Nephron (organoid): ENCODE measurements around the gene TOMM7.
A peak's percentile ranks its signal among the peaks of the same experiment; 100 is the strongest.
"Not testable (repeated sequence)": the region's sequence is repeated elsewhere in the genome, so short reads cannot be mapped to it uniquely, and the experiment has no call there.

Source experiments
- H3K27ac Mint-ChIP-seq, 3 experiments: 2 replicates each; pipeline ENCODE4 v1.8.0; 2020; ENCODE audit warnings: mixed read lengths in 3 of 3, mild to moderate bottlenecking in 2 of 3, moderate library complexity in 1 of 3
- H3K27me3 Mint-ChIP-seq: 2 replicates; pipeline ENCODE4 v1.8.0; 2021; ENCODE audit warnings: low read depth, mild to moderate bottlenecking, moderate library complexity, mixed read lengths
- H3K36me3 Mint-ChIP-seq: 2 replicates; pipeline ENCODE4 v1.8.0; 2020; ENCODE audit warnings: low read depth, mixed read lengths
- H3K4me1 Mint-ChIP-seq: 2 replicates; pipeline ENCODE4 v1.8.0; 2020; ENCODE audit warnings: mixed read lengths
- H3K4me3 Mint-ChIP-seq, 3 experiments: 2 replicates each; pipeline ENCODE4 v1.8.0; 2020; ENCODE audit warnings: mild to moderate bottlenecking in 3 of 3, mixed read lengths in 3 of 3, moderate library complexity in 2 of 3
- H3K9me3 Mint-ChIP-seq: 2 replicates; pipeline ENCODE4 v1.8.0; 2020; ENCODE audit warnings: mixed read lengths
- CTCF ChIP-seq, 3 experiments: fragments of 200-600 bp; sonication (generic); IDR thresholded peaks; one replicate each; pipeline ENCODE4 v1.5.0; 2021; ENCODE audit warnings: antibody characterized with exemption in 3 of 3; ENCODE audit not compliant: unreplicated experiment in 3 of 3

Gene TOMM7

GRCh38 chr7:22843681-22844309, 21.1 kb upstream of the TOMM7 start:
- Mint-ChIP-seq H3K4me1 (peaks cover 15% of the 10 kb centered on the region), H3K27ac (peak overlapping the region in 1 of 3 experiments; percentile 47), H3K4me3 (no peak overlapping the region), H3K27me3 (peaks cover 11% of the 10 kb centered on the region), H3K9me3 (peaks cover 7% of the 10 kb centered on the region), H3K36me3 (no peaks in the 10 kb centered on the region)
- no peak for TF ChIP-seq CTCF (IDR thresholded peaks at IDR 0.05; ENCODE audit: unreplicated experiment in 3 of 3)

GRCh38 chr7:22842973-22843372, 20.3 kb upstream of the TOMM7 start:
- H3K27ac Mint-ChIP-seq = peak overlapping the region in 1 of 3 experiments; percentile 8
- H3K4me1 Mint-ChIP-seq = peaks cover 14% of the 10 kb centered on the region
- no peaks in the 10 kb centered on the region for H3K36me3 Mint-ChIP-seq
- H3K27me3 Mint-ChIP-seq = peaks cover 11% of the 10 kb centered on the region
- no peak for TF ChIP-seq CTCF (IDR thresholded peaks at IDR 0.05; ENCODE audit: unreplicated experiment in 3 of 3)
- peaks cover 7% of the 10 kb centered on the region for H3K9me3 Mint-ChIP-seq
- H3K4me3 Mint-ChIP-seq = no peak overlapping the region

GRCh38 chr7:22842383-22842941, 19.8 kb upstream of the TOMM7 start:
- Mint-ChIP-seq H3K27me3 (peaks cover 11% of the 10 kb centered on the region), H3K4me3 (no peak overlapping the region), H3K4me1 (peaks cover 16% of the 10 kb centered on the region), H3K36me3 (no peaks in the 10 kb centered on the region), H3K27ac (peak overlapping the region; percentile 23 to 73 (median 65)), H3K9me3 (peaks cover 7% of the 10 kb centered on the region)
- no peak for TF ChIP-seq CTCF (IDR thresholded peaks at IDR 0.05; ENCODE audit: unreplicated experiment in 3 of 3)

- Mint-ChIP-seq H3K27ac (peak overlapping the region; percentile 23 to 73 (median 65)), H3K4me3 (no peak overlapping the region), H3K9me3 (peaks cover 7% of the 10 kb centered on the region), H3K4me1 (peaks cover 20% of the 10 kb centered on the region), H3K27me3 (peaks cover 11% of the 10 kb centered on the region), H3K36me3 (no peaks in the 10 kb centered on the region)
- no peak for TF ChIP-seq CTCF (IDR thresholded peaks at IDR 0.05; ENCODE audit: unreplicated experiment in 3 of 3)
These were observed 19.3 kb upstream of the TOMM7 start for GRCh38 chr7:22841954-22842353.

- Mint-ChIP-seq H3K9me3 (no peaks in the 10 kb centered on the region), H3K4me3 (no peak overlapping the region), H3K36me3 (no peaks in the 10 kb centered on the region), H3K27me3 (peaks cover 3% of the 10 kb centered on the region), H3K27ac (no peak overlapping the region), H3K4me1 (peaks cover 26% of the 10 kb centered on the region)
- no peak for TF ChIP-seq CTCF (IDR thresholded peaks at IDR 0.05; ENCODE audit: unreplicated experiment in 3 of 3)
These were observed 14.7 kb upstream of the TOMM7 start for GRCh38 chr7:22837308-22837707.

GRCh38 chr7:22836506-22836905, 13.9 kb upstream of the TOMM7 start:
- H3K9me3 Mint-ChIP-seq, H3K4me3 Mint-ChIP-seq, H3K27ac Mint-ChIP-seq, H3K36me3 Mint-ChIP-seq, H3K27me3 Mint-ChIP-seq: not testable (repeated sequence)
- peaks cover 23% of the 10 kb centered on the region for H3K4me1 Mint-ChIP-seq
